ENCODE data around the gene OXA1L. TPM values are rescaled to one million over a fixed set of nuclear protein-coding genes. Genes with fewer than 3 reads are reported as not detected.
"Not testable (repeated sequence)": the region's sequence is repeated elsewhere in the genome, so short reads cannot be mapped to it uniquely, and the experiment has no call there.

OXA1L gene
- total and polyA plus RNA-seq, 4 donors: 53.6 to 106 (median 61.8) TPM

DNA sequence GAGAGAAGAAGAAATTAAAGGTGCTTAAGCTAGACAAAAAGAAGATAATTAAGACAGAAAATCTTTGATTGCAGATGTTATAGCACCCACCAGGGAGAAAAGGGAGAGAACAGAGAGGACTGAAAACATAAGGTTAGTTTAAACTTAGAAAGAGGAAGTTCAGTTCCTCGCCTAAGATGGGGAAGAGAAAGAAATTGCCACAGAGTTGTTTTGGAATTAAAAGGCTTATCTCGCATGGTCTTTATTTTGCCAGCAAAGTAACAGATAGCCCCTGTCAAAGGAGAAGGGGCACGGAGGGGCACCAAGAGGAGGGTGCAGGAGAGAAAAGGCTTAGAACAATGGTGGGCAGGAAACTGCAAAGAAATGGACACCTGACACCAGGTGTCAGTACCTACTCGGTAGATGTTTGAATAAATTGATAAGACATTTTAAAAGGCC is 17.8 kb upstream of the OXA1L start:
- no peak for DNase-seq (ENCODE audit: low spot score)
- Histone ChIP-seq H3K9me3 (ENCODE audit: control insufficient read depth in 4 of 4, low read length in 3 of 4) (no peaks in the 10 kb centered on the region), H3K4me3 (ENCODE audit: low read depth in 1 of 3, low read length in 3 of 3) (no peak overlapping the region), H3K4me1 (ENCODE audit: control insufficient read depth in 4 of 4, insufficient read depth in 4 of 4, low read length in 3 of 4) (no peaks in the 10 kb centered on the region), H3K9ac (ENCODE audit: low read depth in 1 of 2, low read length in 2 of 2) (no peak overlapping the region), H3K27me3 (ENCODE audit: control insufficient read depth in 4 of 4, insufficient read depth in 4 of 4, low read length in 3 of 4) (no peaks in the 10 kb centered on the region), H3K36me3 (ENCODE audit: control insufficient read depth in 4 of 4, insufficient read depth in 3 of 4, low read depth in 1 of 4, low read length in 3 of 4) (no peaks in the 10 kb centered on the region), H3K27ac (ENCODE audit: low read depth in 1 of 2, low read length in 2 of 2) (no peak overlapping the region)
- 39% methylated on average over 4 of the region's 4 CpGs for WGBS
- TF ChIP-seq, protein P1, sequence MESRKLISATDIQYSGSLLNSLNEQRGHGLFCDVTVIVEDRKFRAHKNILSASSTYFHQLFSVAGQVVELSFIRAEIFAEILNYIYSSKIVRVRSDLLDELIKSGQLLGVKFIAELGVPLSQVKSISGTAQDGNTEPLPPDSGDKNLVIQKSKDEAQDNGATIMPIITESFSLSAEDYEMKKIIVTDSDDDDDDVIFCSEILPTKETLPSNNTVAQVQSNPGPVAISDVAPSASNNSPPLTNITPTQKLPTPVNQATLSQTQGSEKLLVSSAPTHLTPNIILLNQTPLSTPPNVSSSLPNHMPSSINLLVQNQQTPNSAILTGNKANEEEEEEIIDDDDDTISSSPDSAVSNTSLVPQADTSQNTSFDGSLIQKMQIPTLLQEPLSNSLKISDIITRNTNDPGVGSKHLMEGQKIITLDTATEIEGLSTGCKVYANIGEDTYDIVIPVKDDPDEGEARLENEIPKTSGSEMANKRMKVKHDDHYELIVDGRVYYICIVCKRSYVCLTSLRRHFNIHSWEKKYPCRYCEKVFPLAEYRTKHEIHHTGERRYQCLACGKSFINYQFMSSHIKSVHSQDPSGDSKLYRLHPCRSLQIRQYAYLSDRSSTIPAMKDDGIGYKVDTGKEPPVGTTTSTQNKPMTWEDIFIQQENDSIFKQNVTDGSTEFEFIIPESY (IDR thresholded peaks at IDR 0.05): no peak

DNA sequence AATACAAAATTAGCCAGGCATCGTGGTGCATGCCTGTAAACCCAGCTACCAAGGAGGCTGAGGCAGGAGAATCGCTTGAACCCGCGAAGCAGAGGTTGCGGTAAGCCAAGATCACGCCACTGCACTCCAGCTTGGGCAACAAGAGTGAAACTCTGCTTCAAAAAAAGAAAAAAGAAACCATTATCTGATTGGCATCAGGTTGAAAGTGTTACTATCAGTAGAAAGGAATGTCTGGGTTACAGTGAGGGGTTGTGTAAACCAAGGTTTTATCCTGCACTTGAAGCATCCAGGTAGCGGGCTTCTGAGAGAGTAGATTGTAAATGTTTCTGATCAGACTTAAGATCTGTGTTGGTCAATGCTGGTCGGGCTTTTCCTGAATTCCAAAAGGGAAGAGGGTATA is 14.1 kb upstream of the OXA1L start:
- Histone ChIP-seq H3K4me1 (ENCODE audit: control insufficient read depth in 4 of 4, insufficient read depth in 4 of 4, low read length in 3 of 4) (no peaks in the 10 kb centered on the region), H3K27ac (ENCODE audit: low read depth in 1 of 2, low read length in 2 of 2) (no peak overlapping the region), H3K36me3 (ENCODE audit: control insufficient read depth in 4 of 4, insufficient read depth in 3 of 4, low read depth in 1 of 4, low read length in 3 of 4) (no peaks in the 10 kb centered on the region), H3K9ac (ENCODE audit: low read depth in 1 of 2, low read length in 2 of 2) (no peak overlapping the region), H3K27me3 (ENCODE audit: control insufficient read depth in 4 of 4, insufficient read depth in 4 of 4, low read length in 3 of 4) (no peaks in the 10 kb centered on the region), H3K9me3 (ENCODE audit: control insufficient read depth in 4 of 4, low read length in 3 of 4) (no peaks in the 10 kb centered on the region), H3K4me3 (ENCODE audit: low read depth in 1 of 3, low read length in 3 of 3) (no peak overlapping the region)
- TF ChIP-seq, protein P2, sequence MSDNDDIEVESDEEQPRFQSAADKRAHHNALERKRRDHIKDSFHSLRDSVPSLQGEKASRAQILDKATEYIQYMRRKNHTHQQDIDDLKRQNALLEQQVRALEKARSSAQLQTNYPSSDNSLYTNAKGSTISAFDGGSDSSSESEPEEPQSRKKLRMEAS (IDR thresholded peaks at IDR 0.05): no peak
- TF ChIP-seq RXRA (IDR thresholded peaks at IDR 0.05) (no peak), GABPA (IDR thresholded peaks at IDR 0.05 in 1 of 2, conservative IDR thresholded peaks at IDR 0.05 in 1 of 2) (no peak), RAD21 (IDR thresholded peaks at IDR 0.05) (no peak), TAF1 (conservative IDR thresholded peaks at IDR 0.05) (no peak), HNF4A (conservative IDR thresholded peaks at IDR 0.05) (no peak)
- TF ChIP-seq, protein P3, sequence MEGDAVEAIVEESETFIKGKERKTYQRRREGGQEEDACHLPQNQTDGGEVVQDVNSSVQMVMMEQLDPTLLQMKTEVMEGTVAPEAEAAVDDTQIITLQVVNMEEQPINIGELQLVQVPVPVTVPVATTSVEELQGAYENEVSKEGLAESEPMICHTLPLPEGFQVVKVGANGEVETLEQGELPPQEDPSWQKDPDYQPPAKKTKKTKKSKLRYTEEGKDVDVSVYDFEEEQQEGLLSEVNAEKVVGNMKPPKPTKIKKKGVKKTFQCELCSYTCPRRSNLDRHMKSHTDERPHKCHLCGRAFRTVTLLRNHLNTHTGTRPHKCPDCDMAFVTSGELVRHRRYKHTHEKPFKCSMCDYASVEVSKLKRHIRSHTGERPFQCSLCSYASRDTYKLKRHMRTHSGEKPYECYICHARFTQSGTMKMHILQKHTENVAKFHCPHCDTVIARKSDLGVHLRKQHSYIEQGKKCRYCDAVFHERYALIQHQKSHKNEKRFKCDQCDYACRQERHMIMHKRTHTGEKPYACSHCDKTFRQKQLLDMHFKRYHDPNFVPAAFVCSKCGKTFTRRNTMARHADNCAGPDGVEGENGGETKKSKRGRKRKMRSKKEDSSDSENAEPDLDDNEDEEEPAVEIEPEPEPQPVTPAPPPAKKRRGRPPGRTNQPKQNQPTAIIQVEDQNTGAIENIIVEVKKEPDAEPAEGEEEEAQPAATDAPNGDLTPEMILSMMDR (IDR thresholded peaks at IDR 0.05; ENCODE audit: low read depth, low read length, missing input control): no peak
- no peak for DNase-seq (ENCODE audit: low spot score)
- 80% methylated on average over 8 of the region's 8 CpGs for WGBS

DNA sequence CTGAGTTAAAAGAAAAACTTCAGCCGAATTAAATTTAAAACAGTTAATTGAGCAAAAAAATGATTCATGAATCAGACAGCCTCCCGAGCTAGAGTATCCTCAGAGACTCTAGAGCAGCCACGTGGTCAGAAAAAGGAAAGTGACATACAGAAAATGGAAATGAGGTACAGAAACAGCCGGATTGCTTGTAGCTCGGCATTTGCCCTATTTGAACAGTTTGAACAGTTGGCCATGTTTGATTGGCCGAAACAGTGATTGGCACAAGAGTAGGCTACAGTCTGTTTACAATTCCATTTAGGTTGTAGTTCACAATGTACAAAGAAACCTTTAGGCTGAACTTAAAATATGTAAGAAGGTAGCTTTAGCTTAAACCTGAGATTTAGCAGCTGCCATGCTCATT is 12.9 kb upstream of the OXA1L start:
- WGBS: 64% methylated on average over 6 of the region's 6 CpGs
- no peak overlapping the region for H3K4me3 ChIP-seq (ENCODE audit: low read depth in 1 of 3, low read length in 3 of 3)
- no peak overlapping the region for H3K9ac ChIP-seq (ENCODE audit: low read depth in 1 of 2, low read length in 2 of 2)
- H3K36me3 ChIP-seq (ENCODE audit: control insufficient read depth in 4 of 4, insufficient read depth in 3 of 4, low read depth in 1 of 4, low read length in 3 of 4): no peaks in the 10 kb centered on the region
- H3K4me1 ChIP-seq (ENCODE audit: control insufficient read depth in 4 of 4, insufficient read depth in 4 of 4, low read length in 3 of 4): no peaks in the 10 kb centered on the region
- no peak overlapping the region for H3K27ac ChIP-seq (ENCODE audit: low read depth in 1 of 2, low read length in 2 of 2)
- no peak for TF ChIP-seq EGR1 (IDR thresholded peaks at IDR 0.05; ENCODE audit: low read depth in 2 of 2)
- TF ChIP-seq, protein P3 (IDR thresholded peaks at IDR 0.05; ENCODE audit: low read depth, low read length, missing input control): no peak
- no peak for TF ChIP-seq FOXA1 (IDR thresholded peaks at IDR 0.05)
- TF ChIP-seq, protein P2 (IDR thresholded peaks at IDR 0.05): no peak
- TF ChIP-seq GABPA (IDR thresholded peaks at IDR 0.05 in 1 of 2, conservative IDR thresholded peaks at IDR 0.05 in 1 of 2): no peak
- no peaks in the 10 kb centered on the region for H3K27me3 ChIP-seq (ENCODE audit: control insufficient read depth in 4 of 4, insufficient read depth in 4 of 4, low read length in 3 of 4)
- no peak for DNase-seq (ENCODE audit: low spot score)
- no peaks in the 10 kb centered on the region for H3K9me3 ChIP-seq (ENCODE audit: control insufficient read depth in 4 of 4, low read length in 3 of 4)

DNA sequence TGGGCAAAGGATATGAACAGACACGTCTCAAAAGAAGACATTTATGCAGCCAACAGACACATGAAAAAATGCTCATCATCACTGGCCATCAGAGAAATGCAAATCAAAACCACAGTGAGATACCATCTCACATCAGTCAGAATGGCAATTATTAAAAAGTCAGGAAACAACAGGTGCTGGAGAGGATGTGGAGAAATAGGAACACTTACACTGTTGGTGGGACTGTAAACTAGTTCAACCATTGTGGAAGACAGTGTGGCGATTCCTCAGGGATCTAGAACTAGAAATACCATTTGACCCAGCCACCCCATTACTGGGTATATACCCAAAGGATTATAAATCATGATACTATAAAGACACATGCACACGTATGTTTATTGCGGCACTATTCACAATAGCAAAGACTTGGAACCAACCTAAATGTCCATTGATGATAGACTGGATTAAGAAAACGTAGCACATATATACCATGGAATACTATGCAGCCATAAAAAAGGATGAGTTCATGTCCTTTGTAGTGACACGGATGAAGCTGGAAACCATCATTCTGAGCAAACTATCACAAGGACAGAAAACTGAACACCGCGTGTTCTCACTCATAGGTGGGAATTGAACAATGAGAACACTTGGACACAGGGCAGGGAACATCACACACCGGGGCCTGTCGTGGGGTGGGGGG is 8.4 kb upstream of the OXA1L start:
- H3K27ac ChIP-seq (ENCODE audit: low read depth in 1 of 2, low read length in 2 of 2); H3K4me1 ChIP-seq (ENCODE audit: control insufficient read depth in 4 of 4, insufficient read depth in 4 of 4, low read length in 3 of 4); H3K4me3 ChIP-seq (ENCODE audit: low read depth in 1 of 3, low read length in 3 of 3); DNase-seq (ENCODE audit: low spot score); H3K36me3 ChIP-seq (ENCODE audit: control insufficient read depth in 4 of 4, insufficient read depth in 3 of 4, low read depth in 1 of 4, low read length in 3 of 4); H3K9ac ChIP-seq (ENCODE audit: low read depth in 1 of 2, low read length in 2 of 2); H3K27me3 ChIP-seq (ENCODE audit: control insufficient read depth in 4 of 4, insufficient read depth in 4 of 4, low read length in 3 of 4); H3K9me3 ChIP-seq (ENCODE audit: control insufficient read depth in 4 of 4, low read length in 3 of 4): not testable (repeated sequence)
- WGBS: 86% methylated on average over 9 of the region's 10 CpGs
